Liver (tissue), 3 donors: Measurements from ENCODE around the gene ASB13.

Experiments used
- JUND ChIP-seq, 2 donors: IDR thresholded peaks; 2 replicates each; pipeline ENCODE4 v1.6.1; 2016; ENCODE audit warnings: antibody characterized with exemption in 2 of 2
- RAD21 ChIP-seq, 2 donors: IDR thresholded peaks; 2 replicates each; pipeline ENCODE4 v1.6.1; 2016; ENCODE audit warnings: antibody characterized with exemption in 2 of 2, mild to moderate bottlenecking in 2 of 2
- SP1 ChIP-seq: IDR thresholded peaks from 2 replicates; pipeline ENCODE4 v1.6.1; 2018; ENCODE audit warnings: antibody characterized with exemption, mild to moderate bottlenecking
- TAF1 ChIP-seq: conservative IDR thresholded peaks from 2 replicates; pipeline ENCODE4 v1.6.1; 2016; ENCODE audit warnings: antibody characterized with exemption, mild to moderate bottlenecking
- YY1 ChIP-seq: IDR thresholded peaks from 2 replicates; pipeline ENCODE4 v1.6.1; 2016; ENCODE audit warnings: antibody characterized with exemption, mild to moderate bottlenecking
- TF ChIP-seq, protein P1 (sequence below): IDR thresholded peaks from 2 replicates; pipeline ENCODE4 v1.6.1; 2016; ENCODE audit warnings: antibody characterized with exemption, mild to moderate bottlenecking
- TF ChIP-seq, protein P2 (sequence below): fragments of 150-350 bp; IDR thresholded peaks from 2 replicates; pipeline ENCODE4 v1.5.1; 2017; ENCODE audit warnings: improper control_type of control experiment, low read depth, low read length; ENCODE audit not compliant: missing input control
- TF ChIP-seq, protein P3 (sequence below): IDR thresholded peaks from 2 replicates; pipeline ENCODE4 v1.6.1; 2016; ENCODE audit warnings: antibody characterized with exemption
- TF ChIP-seq, protein P4 (sequence below): IDR thresholded peaks from 2 replicates; pipeline ENCODE4 v1.6.1; 2016; ENCODE audit warnings: antibody characterized with exemption
- donor health status: healthy.
- donor health status: healthy.

DNA sequence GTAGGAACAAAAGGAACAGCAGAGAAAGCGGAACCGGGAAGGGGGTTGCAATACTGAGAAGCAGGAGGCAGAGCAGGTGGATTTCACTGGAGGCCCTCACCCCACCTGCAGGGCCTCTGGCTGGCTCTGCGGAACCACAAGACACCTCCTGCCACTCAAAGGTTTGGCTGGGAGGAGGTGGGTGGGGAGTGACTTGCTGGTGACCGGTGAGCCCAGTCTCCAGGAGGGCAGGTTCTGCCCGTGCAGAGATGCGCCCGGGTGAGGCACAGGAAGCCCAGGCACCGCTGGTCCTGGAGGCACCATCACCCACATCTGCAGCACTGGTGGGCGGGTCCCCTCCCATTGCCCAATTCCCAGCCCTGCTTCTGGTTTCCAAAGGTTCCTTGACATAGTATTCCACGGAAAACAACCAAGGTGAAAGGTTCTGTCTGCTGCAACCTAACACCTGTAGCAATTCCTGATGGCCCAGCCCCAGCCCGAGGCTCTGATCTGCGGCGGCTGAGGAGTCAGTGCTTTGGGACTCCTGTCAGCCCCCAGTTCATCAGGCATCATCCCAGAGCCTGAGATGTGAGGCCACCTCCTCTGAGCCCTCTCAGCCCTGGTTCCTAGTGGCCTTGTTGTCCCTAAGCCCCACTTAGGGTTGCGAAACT, 77.3 kb downstream of the ASB13 start:
- no peak for TF ChIP-seq YY1
- TF ChIP-seq, protein P1, sequence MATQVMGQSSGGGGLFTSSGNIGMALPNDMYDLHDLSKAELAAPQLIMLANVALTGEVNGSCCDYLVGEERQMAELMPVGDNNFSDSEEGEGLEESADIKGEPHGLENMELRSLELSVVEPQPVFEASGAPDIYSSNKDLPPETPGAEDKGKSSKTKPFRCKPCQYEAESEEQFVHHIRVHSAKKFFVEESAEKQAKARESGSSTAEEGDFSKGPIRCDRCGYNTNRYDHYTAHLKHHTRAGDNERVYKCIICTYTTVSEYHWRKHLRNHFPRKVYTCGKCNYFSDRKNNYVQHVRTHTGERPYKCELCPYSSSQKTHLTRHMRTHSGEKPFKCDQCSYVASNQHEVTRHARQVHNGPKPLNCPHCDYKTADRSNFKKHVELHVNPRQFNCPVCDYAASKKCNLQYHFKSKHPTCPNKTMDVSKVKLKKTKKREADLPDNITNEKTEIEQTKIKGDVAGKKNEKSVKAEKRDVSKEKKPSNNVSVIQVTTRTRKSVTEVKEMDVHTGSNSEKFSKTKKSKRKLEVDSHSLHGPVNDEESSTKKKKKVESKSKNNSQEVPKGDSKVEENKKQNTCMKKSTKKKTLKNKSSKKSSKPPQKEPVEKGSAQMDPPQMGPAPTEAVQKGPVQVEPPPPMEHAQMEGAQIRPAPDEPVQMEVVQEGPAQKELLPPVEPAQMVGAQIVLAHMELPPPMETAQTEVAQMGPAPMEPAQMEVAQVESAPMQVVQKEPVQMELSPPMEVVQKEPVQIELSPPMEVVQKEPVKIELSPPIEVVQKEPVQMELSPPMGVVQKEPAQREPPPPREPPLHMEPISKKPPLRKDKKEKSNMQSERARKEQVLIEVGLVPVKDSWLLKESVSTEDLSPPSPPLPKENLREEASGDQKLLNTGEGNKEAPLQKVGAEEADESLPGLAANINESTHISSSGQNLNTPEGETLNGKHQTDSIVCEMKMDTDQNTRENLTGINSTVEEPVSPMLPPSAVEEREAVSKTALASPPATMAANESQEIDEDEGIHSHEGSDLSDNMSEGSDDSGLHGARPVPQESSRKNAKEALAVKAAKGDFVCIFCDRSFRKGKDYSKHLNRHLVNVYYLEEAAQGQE = no peak
- no peak for TF ChIP-seq JUND (IDR thresholded peaks at IDR 0.05)
- no peak for TF ChIP-seq TAF1
- TF ChIP-seq, protein P2, sequence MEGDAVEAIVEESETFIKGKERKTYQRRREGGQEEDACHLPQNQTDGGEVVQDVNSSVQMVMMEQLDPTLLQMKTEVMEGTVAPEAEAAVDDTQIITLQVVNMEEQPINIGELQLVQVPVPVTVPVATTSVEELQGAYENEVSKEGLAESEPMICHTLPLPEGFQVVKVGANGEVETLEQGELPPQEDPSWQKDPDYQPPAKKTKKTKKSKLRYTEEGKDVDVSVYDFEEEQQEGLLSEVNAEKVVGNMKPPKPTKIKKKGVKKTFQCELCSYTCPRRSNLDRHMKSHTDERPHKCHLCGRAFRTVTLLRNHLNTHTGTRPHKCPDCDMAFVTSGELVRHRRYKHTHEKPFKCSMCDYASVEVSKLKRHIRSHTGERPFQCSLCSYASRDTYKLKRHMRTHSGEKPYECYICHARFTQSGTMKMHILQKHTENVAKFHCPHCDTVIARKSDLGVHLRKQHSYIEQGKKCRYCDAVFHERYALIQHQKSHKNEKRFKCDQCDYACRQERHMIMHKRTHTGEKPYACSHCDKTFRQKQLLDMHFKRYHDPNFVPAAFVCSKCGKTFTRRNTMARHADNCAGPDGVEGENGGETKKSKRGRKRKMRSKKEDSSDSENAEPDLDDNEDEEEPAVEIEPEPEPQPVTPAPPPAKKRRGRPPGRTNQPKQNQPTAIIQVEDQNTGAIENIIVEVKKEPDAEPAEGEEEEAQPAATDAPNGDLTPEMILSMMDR = no peak
- TF ChIP-seq RAD21 (IDR thresholded peaks at IDR 0.05) = no peak
- TF ChIP-seq, protein P3, sequence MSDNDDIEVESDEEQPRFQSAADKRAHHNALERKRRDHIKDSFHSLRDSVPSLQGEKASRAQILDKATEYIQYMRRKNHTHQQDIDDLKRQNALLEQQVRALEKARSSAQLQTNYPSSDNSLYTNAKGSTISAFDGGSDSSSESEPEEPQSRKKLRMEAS = no peak
- no peak for TF ChIP-seq SP1
- TF ChIP-seq, protein P4, sequence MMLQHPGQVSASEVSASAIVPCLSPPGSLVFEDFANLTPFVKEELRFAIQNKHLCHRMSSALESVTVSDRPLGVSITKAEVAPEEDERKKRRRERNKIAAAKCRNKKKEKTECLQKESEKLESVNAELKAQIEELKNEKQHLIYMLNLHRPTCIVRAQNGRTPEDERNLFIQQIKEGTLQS = no peak
